NOMO-1 (cell line): ENCODE measurements around the gene IFNK.
"Not testable (repeated sequence)": the region's sequence is repeated elsewhere in the genome, so short reads cannot be mapped to it uniquely, and the experiment has no call there.

Experiments used
- DNase-seq, 2 experiments: peaks; one replicate each; lab custom pipeline; 2025; ENCODE audit not compliant: unreplicated experiment in 2 of 2; lab: John Stamatoyannopoulos, UW

The IFNK gene

GRCh38 chr9:27524236-27524635 lies at the start of gene IFNK:
TSS of gene IFNK (plus strand) at chr9:27524290. CDS start at chr9:27524337, 47 bp downstream.
- DNase-seq = no peak

GRCh38 chr9:27474305-27474704 lies 49.8 kb upstream of the IFNK start:
- DNase-seq = no peak

GRCh38 chr9:27475057-27475595 lies 49.0 kb upstream of the IFNK start:
- no peak for DNase-seq

- DNase-seq = no peak
Observed at GRCh38 chr9:27476870-27477515, 47.1 kb upstream of the IFNK start.

- DNase-seq = no peak
Observed at GRCh38 chr9:27478322-27478721, 45.8 kb upstream of the IFNK start.

GRCh38 chr9:27482709-27483108 lies 41.4 kb upstream of the IFNK start:
- DNase-seq = no peak

GRCh38 chr9:27483576-27483975 lies 40.5 kb upstream of the IFNK start:
- DNase-seq = no peak

- DNase-seq = no peak
Observed at GRCh38 chr9:27485158-27485557, 38.9 kb upstream of the IFNK start.

- no peak for DNase-seq
Observed at GRCh38 chr9:27487128-27487640, 36.9 kb upstream of the IFNK start.

GRCh38 chr9:27487927-27488326 lies 36.2 kb upstream of the IFNK start:
- no peak for DNase-seq

GRCh38 chr9:27489087-27489876 lies 34.8 kb upstream of the IFNK start:
- no peak for DNase-seq

GRCh38 chr9:27491154-27491553 lies 32.9 kb upstream of the IFNK start:
- no peak for DNase-seq

- DNase-seq = no peak
Observed at GRCh38 chr9:27495480-27496134, 28.5 kb upstream of the IFNK start.

GRCh38 chr9:27496135-27496504 lies 28.0 kb upstream of the IFNK start:
- no peak for DNase-seq

GRCh38 chr9:27497883-27498417 lies 26.1 kb upstream of the IFNK start:
- no peak for DNase-seq

- DNase-seq = no peak
Observed at GRCh38 chr9:27499451-27499850, 24.6 kb upstream of the IFNK start.

GRCh38 chr9:27500902-27501301 lies 23.2 kb upstream of the IFNK start:
- not testable (repeated sequence) for DNase-seq

GRCh38 chr9:27503623-27504022 lies 20.5 kb upstream of the IFNK start:
- DNase-seq = no peak

- no peak for DNase-seq
Observed at GRCh38 chr9:27504259-27504658, 19.8 kb upstream of the IFNK start.

- no peak for DNase-seq
Observed at GRCh38 chr9:27505744-27506161, 18.3 kb upstream of the IFNK start.

GRCh38 chr9:27506981-27507380 lies 17.1 kb upstream of the IFNK start:
- DNase-seq = no peak
